Measurements from ENCODE around the gene CARD11. TPM values are rescaled to one million over a fixed set of nuclear protein-coding genes. Genes with fewer than 3 reads are reported as not detected.

CARD11 gene
- total and polyA plus RNA-seq, 2 of the 4 experiments (the other 2 are of a cell fraction), result 0.18 to 0.26 TPM

GRCh38 chr7:2860627-2861133 lies 183.0 kb downstream of the CARD11 start:
- ChIA-PET CTCF (no interaction called here), POLR2A (ENCODE audit: unreplicated experiment) (no interaction called here)
- H3K9me3 ChIP-seq (ENCODE audit: control insufficient read depth, insufficient read depth, low read length), result no peaks in the 10 kb centered on the region
- intact Hi-C loops (cut with micrococcal nuclease) (loop anchor here (5.0 to 10.0 kb wide), 2 partner anchors 188 to 574 kb away; no protein-coding TSS in a partner anchor), dilution Hi-C loops (cut with HindIII; ENCODE audit: low sequenced_read_pairs, unreplicated experiment) (no loop called here), in situ Hi-C loops (cut with MboI; ENCODE audit: low sequenced_read_pairs) (loop anchor here (25.0 kb wide), 2 partner anchors 1777 to 1902 kb away; no protein-coding TSS in a partner anchor)
- no peak for DNase-seq
- no peak overlapping the region for H3K56ac ChIP-seq (ENCODE audit: extremely low read depth, insufficient read depth, low read length)
- peak overlapping the region; percentile 43; the same call in 1 of the 2 replicates for H2AK5ac ChIP-seq (ENCODE audit: low read depth, low read length)
- no peak overlapping the region for H3K9ac ChIP-seq (ENCODE audit: low read depth, low read length)
- H2BK5ac ChIP-seq (ENCODE audit: low read depth, low read length, poor library complexity, severe bottlenecking), result no peak overlapping the region
- no peak overlapping the region for H4K91ac ChIP-seq (ENCODE audit: insufficient read depth, low read depth, low read length)
- peaks cover 6% of the 10 kb centered on the region; the same call in 1 of the 2 replicates for H3K9me1 ChIP-seq (ENCODE audit: insufficient read depth, low read length)
- no peak overlapping the region for H3K4ac ChIP-seq (ENCODE audit: low read depth, low read length)
- no peak overlapping the region for H4K5ac ChIP-seq (ENCODE audit: low read depth, low read length)
- no peak overlapping the region for H3K4me2 ChIP-seq (ENCODE audit: low read depth, low read length)
- H2AFZ ChIP-seq (replicated peaks; ENCODE audit: low read length, poor library complexity), result no peak overlapping the region
- no peak for ATAC-seq (ENCODE audit: low read depth)
- no peaks in the 10 kb centered on the region for H3K36me3 ChIP-seq (ENCODE audit: control insufficient read depth, insufficient read depth, low read length)
- no peak overlapping the region for H2BK15ac ChIP-seq (ENCODE audit: low read depth, low read length)
- peaks cover 0 to 5% of the 10 kb centered on the region in 2 experiments; a peak in 1 of 4 replicates for H3K79me1 ChIP-seq (ENCODE audit: low read depth in 1 of 2, low read length in 2 of 2)
- no TSS peak for BruUV-seq (replicated peaks)
- no peak overlapping the region for H3K23ac ChIP-seq (ENCODE audit: low read depth, low read length)
- no peak overlapping the region for H3K14ac ChIP-seq (replicated peaks; ENCODE audit: low read depth, low read length)
- H3K4me1 ChIP-seq (ENCODE audit: control insufficient read depth, insufficient read depth, low read length), result peaks cover 13% of the 10 kb centered on the region
- no peak overlapping the region for H2BK20ac ChIP-seq (ENCODE audit: low read depth, low read length)
- H3K4me3 ChIP-seq (ENCODE audit: insufficient read depth, low read depth, low read length), result no peak overlapping the region
- H3K27me3 ChIP-seq (ENCODE audit: control insufficient read depth, insufficient read depth, low read length), result no peaks in the 10 kb centered on the region
- no peak overlapping the region for H3K18ac ChIP-seq (ENCODE audit: low read depth, low read length)
- 80% methylated on average over 2 of the region's 14 CpGs; no CpG with 5 or more reads in 1 of the 2 experiments for WGBS, 2 experiments (ENCODE audit: extremely low coverage in 2 of 2, insufficient read length in 1 of 2)
- no peak overlapping the region for H2AK9ac ChIP-seq (replicated peaks; ENCODE audit: low read depth, low read length, poor library complexity)
- TF ChIP-seq RCOR1 (IDR thresholded peaks at IDR 0.05; ENCODE audit: insufficient replicate concordance, low read length) (no peak), NFE2L2 (IDR thresholded peaks at IDR 0.05; ENCODE audit: low read depth, low read length) (no peak), POLR2A (IDR thresholded peaks at IDR 0.05; ENCODE audit: low read depth, low read length) (no peak), SMC3 (IDR thresholded peaks at IDR 0.05; ENCODE audit: low read depth, low read length) (no peak), BHLHE40 (IDR thresholded peaks at IDR 0.05; ENCODE audit: low read depth, low read length) (no peak), CTCF (conservative IDR thresholded peaks at IDR 0.05; ENCODE audit: low read depth, low read length) (no peak)
- TF ChIP-seq, protein P1, sequence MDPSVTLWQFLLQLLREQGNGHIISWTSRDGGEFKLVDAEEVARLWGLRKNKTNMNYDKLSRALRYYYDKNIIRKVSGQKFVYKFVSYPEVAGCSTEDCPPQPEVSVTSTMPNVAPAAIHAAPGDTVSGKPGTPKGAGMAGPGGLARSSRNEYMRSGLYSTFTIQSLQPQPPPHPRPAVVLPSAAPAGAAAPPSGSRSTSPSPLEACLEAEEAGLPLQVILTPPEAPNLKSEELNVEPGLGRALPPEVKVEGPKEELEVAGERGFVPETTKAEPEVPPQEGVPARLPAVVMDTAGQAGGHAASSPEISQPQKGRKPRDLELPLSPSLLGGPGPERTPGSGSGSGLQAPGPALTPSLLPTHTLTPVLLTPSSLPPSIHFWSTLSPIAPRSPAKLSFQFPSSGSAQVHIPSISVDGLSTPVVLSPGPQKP (IDR thresholded peaks at IDR 0.05; ENCODE audit: borderline replicate concordance, low read depth, low read length), result no peak
- H4K8ac ChIP-seq (ENCODE audit: low read depth in 2 of 2, low read length in 2 of 2), result no peak overlapping the region
- H2BK120ac ChIP-seq (ENCODE audit: low read depth, low read length), result no peak overlapping the region
- no peak overlapping the region for H3K27ac ChIP-seq (ENCODE audit: insufficient read depth, low read length)
- no peaks in the 10 kb centered on the region for H4K20me1 ChIP-seq (ENCODE audit: insufficient read depth, low read length)

Data from IMR-90 (cell line).